Tibial nerve (tissue), 4 donors: ENCODE results near the gene PTPRT. TPM values are rescaled to one million over a fixed set of nuclear protein-coding genes. Genes with fewer than 3 reads are reported as not detected.

ENCODE experiments used
- DNase-seq, 2 donors: peaks; one replicate each; pipeline ENCODE4 v3.0.0-alpha.2; 2019; ENCODE audit warnings: low spot score in 2 of 2
- H3K27ac ChIP-seq, 4 donors: fragments of 200-600 bp; sonication (generic) in 3 of 4; one replicate each; pipeline ENCODE4 v1.5.1; 2017 to 2019; ENCODE audit warnings: mild to moderate bottlenecking in 1 of 4
- H3K27me3 ChIP-seq, 2 donors: fragments of 200-600 bp; sonication (generic) in 1 of 2; one replicate each; pipeline versions ENCODE4 v1.5.1 to v1.6.0; 2017 to 2019
- H3K36me3 ChIP-seq, 3 donors: fragments of 200-600 bp; sonication (generic); one replicate each; pipeline ENCODE4 v1.5.1; 2018 to 2019
- H3K4me1 ChIP-seq, 4 donors: fragments of 200-600 bp; sonication (generic) in 3 of 4; one replicate each; pipeline ENCODE4 v1.5.1; 2017 to 2019
- H3K4me3 ChIP-seq, 4 donors: fragments of 200-600 bp; sonication (generic) in 3 of 4; one replicate each; pipeline ENCODE4 v1.5.1; 2017 to 2019; ENCODE audit warnings: mild to moderate bottlenecking in 1 of 4, moderate library complexity in 1 of 4
- H3K9me3 ChIP-seq, 4 donors: fragments of 200-600 bp; sonication (generic) in 3 of 4; one replicate each; pipeline ENCODE4 v1.5.1; 2017 to 2019
- CTCF ChIP-seq, 5 experiments: fragments of 200-600 bp in 3 of 5; fragments of 450-650 bp in 2 of 5; sonication (generic) in 3 of 5; IDR thresholded peaks; one replicate each; pipeline ENCODE4 v1.5.1; 2016 to 2019; ENCODE audit warnings: antibody characterized with exemption in 5 of 5, mild to moderate bottlenecking in 3 of 5, moderate library complexity in 2 of 5
- EP300 ChIP-seq, 2 donors: sonication (generic); formaldehyde crosslinking; IDR thresholded peaks; one replicate each; pipeline ENCODE4 v1.6.1; 2017; ENCODE audit warnings: antibody characterized with exemption in 2 of 2, mild to moderate bottlenecking in 1 of 2
- POLR2A ChIP-seq, 2 donors: fragments of 450-650 bp; IDR thresholded peaks; one replicate each; pipeline ENCODE4 v1.6.1; 2017; ENCODE audit warnings: antibody characterized with exemption in 2 of 2, mild to moderate bottlenecking in 2 of 2, moderate library complexity in 2 of 2
- WGBS, 2 donors: methylation state at CpG; one replicate each; pipeline ENCODE4 v1.1.5; 2018; 5-methylcytosine and 5-hydroxymethylcytosine counted together
- total RNA-seq, 4 donors: library from RNA; depleted of rRNA; stranded (reverse); fragments of >200 nt; gene quantifications; one replicate each; pipeline ENCODE4 v1.1.0, GENCODE V29; 2016

PTPRT gene
- total RNA-seq, 4 donors from 2014 or later, result under 0.01 TPM; not detected in 3

GRCh38 chr20:42613076-42613475, 576.6 kb downstream of the PTPRT start:
- Histone ChIP-seq H3K36me3 (no peaks in the 10 kb centered on the region), H3K27ac (no peak overlapping the region), H3K4me1 (no peaks in the 10 kb centered on the region), H3K4me3 (no peak overlapping the region), H3K27me3 (no peaks in the 10 kb centered on the region), H3K9me3 (peaks cover 0 to 9% (median 0%) of the 10 kb centered on the region in 4 donors)
- 54 to 66% methylated on average over 3 of the region's 3 CpGs for WGBS, 2 donors
- TF ChIP-seq CTCF (IDR thresholded peaks at IDR 0.05) (no peak), POLR2A (IDR thresholded peaks at IDR 0.05) (no peak), EP300 (IDR thresholded peaks at IDR 0.05) (no peak)
- no peak for DNase-seq

GRCh38 chr20:42611889-42612837, 577.5 kb downstream of the PTPRT start:
- Histone ChIP-seq H3K9me3 (peaks cover 0 to 9% (median 0%) of the 10 kb centered on the region in 4 donors), H3K36me3 (no peaks in the 10 kb centered on the region), H3K27me3 (no peaks in the 10 kb centered on the region), H3K4me3 (no peak overlapping the region), H3K27ac (no peak overlapping the region), H3K4me1 (no peaks in the 10 kb centered on the region)
- TF ChIP-seq EP300 (IDR thresholded peaks at IDR 0.05) (no peak), CTCF (IDR thresholded peaks at IDR 0.05) (no peak), POLR2A (IDR thresholded peaks at IDR 0.05) (no peak)
- no peak for DNase-seq
- 64 to 71% methylated on average over 7 of the region's 7 CpGs for WGBS, 2 donors

GRCh38 chr20:42611423-42611822, 578.3 kb downstream of the PTPRT start:
- no peaks in the 10 kb centered on the region for H3K4me1 ChIP-seq
- no peak overlapping the region for H3K27ac ChIP-seq
- no peaks in the 10 kb centered on the region for H3K27me3 ChIP-seq
- TF ChIP-seq CTCF (IDR thresholded peaks at IDR 0.05) (no peak), POLR2A (IDR thresholded peaks at IDR 0.05) (no peak), EP300 (IDR thresholded peaks at IDR 0.05) (no peak)
- no peak for DNase-seq
- H3K36me3 ChIP-seq, result no peaks in the 10 kb centered on the region
- WGBS, 2 donors, result 84 to 90% methylated on average over 4 of the region's 4 CpGs
- H3K9me3 ChIP-seq, result peaks cover 0 to 9% (median 0%) of the 10 kb centered on the region in 4 donors
- H3K4me3 ChIP-seq, result no peak overlapping the region

GRCh38 chr20:42610070-42610469, 579.6 kb downstream of the PTPRT start:
- Histone ChIP-seq H3K4me1 (no peaks in the 10 kb centered on the region), H3K36me3 (no peaks in the 10 kb centered on the region), H3K4me3 (no peak overlapping the region), H3K9me3 (peaks cover 0 to 9% (median 0%) of the 10 kb centered on the region in 4 donors), H3K27me3 (no peaks in the 10 kb centered on the region), H3K27ac (no peak overlapping the region)
- WGBS, 2 donors, result 73 to 81% methylated on average over 4 of the region's 4 CpGs
- no peak for TF ChIP-seq POLR2A (IDR thresholded peaks at IDR 0.05)
- no peak for TF ChIP-seq EP300 (IDR thresholded peaks at IDR 0.05)
- no peak for TF ChIP-seq CTCF (IDR thresholded peaks at IDR 0.05)
- no peak for DNase-seq

GRCh38 chr20:42609618-42610017, 580.1 kb downstream of the PTPRT start:
- H3K27me3 ChIP-seq, result no peaks in the 10 kb centered on the region

More at GRCh38 chr20:42609618-42610017, 580.1 kb downstream of the PTPRT start:
- H3K36me3 ChIP-seq, result no peaks in the 10 kb centered on the region
- H3K4me1 ChIP-seq, result no peaks in the 10 kb centered on the region
- WGBS, 2 donors, result 62 to 67% methylated on average over 4 of the region's 4 CpGs
- H3K27ac ChIP-seq, result no peak overlapping the region
- DNase-seq, result no peak
- H3K9me3 ChIP-seq, result peaks cover 0 to 8% (median 0%) of the 10 kb centered on the region in 4 donors
- TF ChIP-seq CTCF (IDR thresholded peaks at IDR 0.05), result no peak
- no peak for TF ChIP-seq EP300 (IDR thresholded peaks at IDR 0.05)
- TF ChIP-seq POLR2A (IDR thresholded peaks at IDR 0.05), result no peak
- H3K4me3 ChIP-seq, result no peak overlapping the region
